ENCODE results near the gene DOCK10.
A peak's percentile ranks its signal among the peaks of the same experiment; 100 is the strongest.
"Not testable (repeated sequence)": the region's sequence is repeated elsewhere in the genome, so short reads cannot be mapped to it uniquely, and the experiment has no call there.

Gene DOCK10

GRCh38 chr2:224927011-224927410 is 115.3 kb downstream of the DOCK10 start:
- H3K27me3 ChIP-seq (replicated peaks; ENCODE audit: control insufficient read depth, insufficient read depth, low read length) = no peaks in the 10 kb centered on the region
- no peaks in the 10 kb centered on the region for H3K36me3 ChIP-seq (ENCODE audit: control insufficient read depth, insufficient read depth, low read length, severe bottlenecking)
- no peaks in the 10 kb centered on the region for H3K9me3 ChIP-seq (ENCODE audit: control insufficient read depth, low read length)
- no peak for DNase-seq (ENCODE audit: low read depth)
- H3K4me3 ChIP-seq (ENCODE audit: low read length) = no peak overlapping the region
- no peak overlapping the region for H3K9ac ChIP-seq (ENCODE audit: low read length)
- H3K4me1 ChIP-seq (ENCODE audit: control insufficient read depth, insufficient read depth, low read length) = peaks cover 21% of the 10 kb centered on the region

GRCh38 chr2:224925810-224926100 is 116.5 kb downstream of the DOCK10 start:
- peaks cover 17% of the 10 kb centered on the region for H3K4me1 ChIP-seq (ENCODE audit: control insufficient read depth, insufficient read depth, low read length)
- no peaks in the 10 kb centered on the region for H3K27me3 ChIP-seq (replicated peaks; ENCODE audit: control insufficient read depth, insufficient read depth, low read length)
- no peaks in the 10 kb centered on the region for H3K9me3 ChIP-seq (ENCODE audit: control insufficient read depth, low read length)
- peak; percentile 30 for DNase-seq (ENCODE audit: low read depth)
- H3K36me3 ChIP-seq (ENCODE audit: control insufficient read depth, insufficient read depth, low read length, severe bottlenecking) = no peaks in the 10 kb centered on the region
- no peak overlapping the region for H3K9ac ChIP-seq (ENCODE audit: low read length)
- H3K4me3 ChIP-seq (ENCODE audit: low read length) = peak overlapping the region; percentile 22

- H3K9ac ChIP-seq (ENCODE audit: low read length) = no peak overlapping the region
- H3K9me3 ChIP-seq (ENCODE audit: control insufficient read depth, low read length) = no peaks in the 10 kb centered on the region
- H3K4me1 ChIP-seq (ENCODE audit: control insufficient read depth, insufficient read depth, low read length) = peaks cover 17% of the 10 kb centered on the region
- no peaks in the 10 kb centered on the region for H3K27me3 ChIP-seq (replicated peaks; ENCODE audit: control insufficient read depth, insufficient read depth, low read length)
- H3K36me3 ChIP-seq (ENCODE audit: control insufficient read depth, insufficient read depth, low read length, severe bottlenecking) = no peaks in the 10 kb centered on the region
- no peak for DNase-seq (ENCODE audit: low read depth)
- H3K4me3 ChIP-seq (ENCODE audit: low read length) = no peak overlapping the region
Observed at GRCh38 chr2:224925061-224925809, 117.0 kb downstream of the DOCK10 start.

- H3K27me3 ChIP-seq (replicated peaks; ENCODE audit: control insufficient read depth, insufficient read depth, low read length) = no peaks in the 10 kb centered on the region
- no peak overlapping the region for H3K9ac ChIP-seq (ENCODE audit: low read length)
- peaks cover 17% of the 10 kb centered on the region for H3K4me1 ChIP-seq (ENCODE audit: control insufficient read depth, insufficient read depth, low read length)
- no peak overlapping the region for H3K4me3 ChIP-seq (ENCODE audit: low read length)
- no peaks in the 10 kb centered on the region for H3K9me3 ChIP-seq (ENCODE audit: control insufficient read depth, low read length)
- no peaks in the 10 kb centered on the region for H3K36me3 ChIP-seq (ENCODE audit: control insufficient read depth, insufficient read depth, low read length, severe bottlenecking)
- no peak for DNase-seq (ENCODE audit: low read depth)
Observed at GRCh38 chr2:224924631-224925030, 117.6 kb downstream of the DOCK10 start.

- peak; percentile 44 for DNase-seq (ENCODE audit: low read depth)
- no peaks in the 10 kb centered on the region for H3K36me3 ChIP-seq (ENCODE audit: control insufficient read depth, insufficient read depth, low read length, severe bottlenecking)
Observed at GRCh38 chr2:224922142-224922727, 120.0 kb downstream of the DOCK10 start.

GRCh38 chr2:224919472-224920110 is 122.7 kb downstream of the DOCK10 start:
- H3K36me3 ChIP-seq (ENCODE audit: control insufficient read depth, insufficient read depth, low read length, severe bottlenecking) = no peaks in the 10 kb centered on the region
- no peaks in the 10 kb centered on the region for H3K4me1 ChIP-seq (ENCODE audit: control insufficient read depth, insufficient read depth, low read length)
- no peaks in the 10 kb centered on the region for H3K9me3 ChIP-seq (ENCODE audit: control insufficient read depth, low read length)
- no peak for DNase-seq (ENCODE audit: low read depth)
- H3K9ac ChIP-seq (ENCODE audit: low read length) = no peak overlapping the region
- H3K4me3 ChIP-seq (ENCODE audit: low read length) = no peak overlapping the region
- H3K27me3 ChIP-seq (replicated peaks; ENCODE audit: control insufficient read depth, insufficient read depth, low read length) = no peaks in the 10 kb centered on the region

More at GRCh38 chr2:224922142-224922727, 120.0 kb downstream of the DOCK10 start:
- H3K4me1 ChIP-seq (ENCODE audit: control insufficient read depth, insufficient read depth, low read length) = peaks cover 17% of the 10 kb centered on the region
- no peak overlapping the region for H3K4me3 ChIP-seq (ENCODE audit: low read length)
- no peaks in the 10 kb centered on the region for H3K9me3 ChIP-seq (ENCODE audit: control insufficient read depth, low read length)
- H3K9ac ChIP-seq (ENCODE audit: low read length) = no peak overlapping the region
- no peaks in the 10 kb centered on the region for H3K27me3 ChIP-seq (replicated peaks; ENCODE audit: control insufficient read depth, insufficient read depth, low read length)

GRCh38 chr2:224918626-224919471 is 123.4 kb downstream of the DOCK10 start:
- Histone ChIP-seq H3K4me1 (ENCODE audit: control insufficient read depth, insufficient read depth, low read length) (no peaks in the 10 kb centered on the region), H3K9ac (ENCODE audit: low read length) (no peak overlapping the region)
- DNase-seq (ENCODE audit: low read depth) = no peak

GRCh38 chr2:224917246-224917645 is 125.0 kb downstream of the DOCK10 start:
- not testable (repeated sequence) for H3K4me1 ChIP-seq (ENCODE audit: control insufficient read depth, insufficient read depth, low read length); H3K9ac ChIP-seq (ENCODE audit: low read length); H3K36me3 ChIP-seq (ENCODE audit: control insufficient read depth, insufficient read depth, low read length, severe bottlenecking); H3K27me3 ChIP-seq (replicated peaks; ENCODE audit: control insufficient read depth, insufficient read depth, low read length); H3K4me3 ChIP-seq (ENCODE audit: low read length); H3K9me3 ChIP-seq (ENCODE audit: control insufficient read depth, low read length); DNase-seq (ENCODE audit: low read depth)

More at GRCh38 chr2:224918626-224919471, 123.4 kb downstream of the DOCK10 start:
- H3K9me3 ChIP-seq (ENCODE audit: control insufficient read depth, low read length) = no peaks in the 10 kb centered on the region
- H3K4me3 ChIP-seq (ENCODE audit: low read length) = no peak overlapping the region
- no peaks in the 10 kb centered on the region for H3K27me3 ChIP-seq (replicated peaks; ENCODE audit: control insufficient read depth, insufficient read depth, low read length)
- H3K36me3 ChIP-seq (ENCODE audit: control insufficient read depth, insufficient read depth, low read length, severe bottlenecking) = no peaks in the 10 kb centered on the region

- H3K36me3 ChIP-seq (ENCODE audit: control insufficient read depth, insufficient read depth, low read length, severe bottlenecking) = no peaks in the 10 kb centered on the region
- H3K9ac ChIP-seq (ENCODE audit: low read length) = no peak overlapping the region
- H3K4me3 ChIP-seq (ENCODE audit: low read length) = no peak overlapping the region
- H3K27me3 ChIP-seq (replicated peaks; ENCODE audit: control insufficient read depth, insufficient read depth, low read length) = no peaks in the 10 kb centered on the region
- H3K4me1 ChIP-seq (ENCODE audit: control insufficient read depth, insufficient read depth, low read length) = peaks cover 14% of the 10 kb centered on the region
- no peak for DNase-seq (ENCODE audit: low read depth)
- H3K9me3 ChIP-seq (ENCODE audit: control insufficient read depth, low read length) = no peaks in the 10 kb centered on the region
Observed at GRCh38 chr2:224915136-224915535, 127.1 kb downstream of the DOCK10 start.

GRCh38 chr2:224910574-224910925 is 131.7 kb downstream of the DOCK10 start:
- Histone ChIP-seq H3K4me3 (ENCODE audit: low read length) (peak overlapping the region; percentile 64), H3K9ac (ENCODE audit: low read length) (no peak overlapping the region), H3K4me1 (ENCODE audit: control insufficient read depth, insufficient read depth, low read length) (peaks cover 24% of the 10 kb centered on the region), H3K9me3 (ENCODE audit: control insufficient read depth, low read length) (no peaks in the 10 kb centered on the region), H3K36me3 (ENCODE audit: control insufficient read depth, insufficient read depth, low read length, severe bottlenecking) (no peaks in the 10 kb centered on the region), H3K27me3 (replicated peaks; ENCODE audit: control insufficient read depth, insufficient read depth, low read length) (no peaks in the 10 kb centered on the region)
- no peak for DNase-seq (ENCODE audit: low read depth)

Measured in adipocyte (in vitro differentiated cells).